ENCODE measurements around the gene SDHAF4.

DNA sequence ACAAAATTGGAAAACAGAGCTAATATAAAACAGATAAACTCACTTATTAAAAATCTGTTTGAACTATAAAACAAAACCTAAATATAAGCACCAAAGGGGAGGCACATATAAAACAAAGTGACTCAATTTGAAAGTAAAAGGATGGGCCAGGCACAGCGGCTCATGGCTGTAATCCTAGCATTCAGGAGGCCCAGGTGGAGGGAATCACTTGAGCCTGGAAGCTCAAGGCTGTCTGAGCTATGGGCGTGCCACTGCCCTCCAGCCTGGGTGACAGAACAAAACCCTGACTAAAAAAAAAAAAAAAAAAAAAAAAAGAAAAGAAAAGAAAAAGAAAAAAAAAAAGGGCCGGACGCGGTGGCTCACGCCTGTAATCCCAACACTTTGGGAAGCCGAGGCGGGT, 69.9 kb downstream of the SDHAF4 start:
- TF ChIP-seq, protein P1, sequence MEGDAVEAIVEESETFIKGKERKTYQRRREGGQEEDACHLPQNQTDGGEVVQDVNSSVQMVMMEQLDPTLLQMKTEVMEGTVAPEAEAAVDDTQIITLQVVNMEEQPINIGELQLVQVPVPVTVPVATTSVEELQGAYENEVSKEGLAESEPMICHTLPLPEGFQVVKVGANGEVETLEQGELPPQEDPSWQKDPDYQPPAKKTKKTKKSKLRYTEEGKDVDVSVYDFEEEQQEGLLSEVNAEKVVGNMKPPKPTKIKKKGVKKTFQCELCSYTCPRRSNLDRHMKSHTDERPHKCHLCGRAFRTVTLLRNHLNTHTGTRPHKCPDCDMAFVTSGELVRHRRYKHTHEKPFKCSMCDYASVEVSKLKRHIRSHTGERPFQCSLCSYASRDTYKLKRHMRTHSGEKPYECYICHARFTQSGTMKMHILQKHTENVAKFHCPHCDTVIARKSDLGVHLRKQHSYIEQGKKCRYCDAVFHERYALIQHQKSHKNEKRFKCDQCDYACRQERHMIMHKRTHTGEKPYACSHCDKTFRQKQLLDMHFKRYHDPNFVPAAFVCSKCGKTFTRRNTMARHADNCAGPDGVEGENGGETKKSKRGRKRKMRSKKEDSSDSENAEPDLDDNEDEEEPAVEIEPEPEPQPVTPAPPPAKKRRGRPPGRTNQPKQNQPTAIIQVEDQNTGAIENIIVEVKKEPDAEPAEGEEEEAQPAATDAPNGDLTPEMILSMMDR (IDR thresholded peaks at IDR 0.05): no peak
- TF ChIP-seq POLR2A (IDR thresholded peaks at IDR 0.05): no peak

All from uterus (tissue), 2 donors.